Smooth muscle cell (in vitro differentiated cells): Measurements from ENCODE around the gene CYP24A1. TPM values are rescaled to one million over a fixed set of nuclear protein-coding genes. Genes with fewer than 3 reads are reported as not detected.

Source experiments
- DNase-seq: peaks from one replicate; lab custom pipeline; 2025; ENCODE audit not compliant: unreplicated experiment; lab: John Stamatoyannopoulos, UW
- H2AFZ ChIP-seq: fragments of 200-600 bp; sonication (generic); 2 replicates; pipeline ENCODE4 v1.6.0; 2016; ENCODE audit warnings: antibody characterized with exemption, low read depth, mild to moderate bottlenecking
- H3F3A ChIP-seq: fragments of 200-600 bp; sonication (generic); 2 replicates; pipeline ENCODE4 v1.6.0; 2017; ENCODE audit warnings: antibody characterized with exemption, low read depth
- H3K27ac ChIP-seq: fragments of 200-600 bp; sonication (generic); 2 replicates; pipeline ENCODE4 v1.5.1; 2016; ENCODE audit warnings: low read depth, mild to moderate bottlenecking
- H3K27me3 ChIP-seq: fragments of 200-600 bp; sonication (generic); 2 replicates; pipeline ENCODE4 v1.6.1; 2016; ENCODE audit warnings: low read depth, mild to moderate bottlenecking
- H3K36me3 ChIP-seq: fragments of 200-600 bp; sonication (generic); 2 replicates; pipeline ENCODE4 v1.5.1; 2016; ENCODE audit warnings: low read depth
- H3K4me1 ChIP-seq: fragments of 200-600 bp; sonication (generic); 2 replicates; pipeline ENCODE4 v1.5.1; 2016; ENCODE audit warnings: low read depth
- H3K4me2 ChIP-seq: fragments of 200-600 bp; sonication (generic); 2 replicates; pipeline ENCODE4 v1.6.0; 2016; ENCODE audit warnings: mild to moderate bottlenecking
- H3K4me3 ChIP-seq: fragments of 200-600 bp; sonication (generic); 2 replicates; pipeline ENCODE4 v1.5.1; 2016; ENCODE audit warnings: mild to moderate bottlenecking
- H3K79me2 ChIP-seq: fragments of 200-600 bp; sonication (generic); 2 replicates; pipeline ENCODE4 v1.6.0; 2016; ENCODE audit warnings: low read depth, mild to moderate bottlenecking
- H3K9ac ChIP-seq: fragments of 200-600 bp; sonication (generic); 2 replicates; pipeline ENCODE4 v1.6.0; 2016; ENCODE audit warnings: low read depth
- H3K9me3 ChIP-seq: fragments of 200-600 bp; sonication (generic); replicated peaks from 2 replicates; pipeline ENCODE4 v1.5.1; 2016; ENCODE audit warnings: low read depth
- H4K20me1 ChIP-seq: fragments of 200-600 bp; sonication (generic); 2 replicates; pipeline ENCODE4 v1.6.0; 2016; ENCODE audit warnings: low read depth
- CTCF ChIP-seq: fragments of 200-600 bp; sonication (generic); IDR thresholded peaks from 2 replicates; pipeline ENCODE4 v1.5.1; 2017; ENCODE audit warnings: borderline replicate concordance, mild to moderate bottlenecking, antibody characterized with exemption; ENCODE audit not compliant: insufficient read depth, poor library complexity, severe bottlenecking
- WGBS: methylation state at CpG from one replicate; pipeline ENCODE4 v1.1.7; 2016; ENCODE audit warnings: low lambda C conversion rate; 5-methylcytosine and 5-hydroxymethylcytosine counted together
- polyA plus RNA-seq: library from polyadenylated mRNA; unstranded; fragments of >200 nt; fragmentation: Nextera tagmentation; extraction: Ambion mirVana; gene quantifications from 2 replicates; pipeline ENCODE4 v1.2.1, GENCODE V29; 2016
- total RNA-seq: library from RNA; depleted of rRNA; stranded (reverse); fragments of >200 nt; gene quantifications from 2 replicates; pipeline ENCODE4 v1.2.3, GENCODE V29; 2014

Gene CYP24A1
- total and polyA plus RNA-seq, 2 experiments from 2014 or later, result 0.70 to 18.0 TPM

DNA sequence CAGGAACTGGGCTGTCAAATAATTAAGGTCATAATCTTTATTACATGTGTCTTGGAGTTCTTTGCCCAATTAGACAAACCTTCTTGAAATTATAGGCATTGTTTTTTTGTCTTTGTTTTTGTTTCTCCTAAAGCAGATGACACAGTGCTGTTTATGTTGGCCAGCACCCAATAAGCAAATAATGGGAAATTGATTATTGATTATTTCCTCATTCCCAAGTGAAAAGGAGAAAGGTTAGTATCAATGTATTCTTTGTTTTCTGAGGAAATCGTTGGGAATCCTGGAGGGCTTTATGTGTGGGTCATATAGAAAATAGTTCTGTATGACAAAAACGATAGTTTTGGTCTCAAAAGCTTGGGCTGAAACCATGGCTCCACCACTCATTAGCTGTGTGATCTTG is 4.5 kb upstream of the CYP24A1 start:
- no peak overlapping the region for H3K4me3 ChIP-seq
- H3K27me3 ChIP-seq, result peaks cover 24% of the 10 kb centered on the region
- no peak overlapping the region for H3K27ac ChIP-seq
- 91% methylated on average over 2 of the region's 2 CpGs for WGBS
- no peak overlapping the region for H2AFZ ChIP-seq
- no peak for TF ChIP-seq CTCF
- H3K9ac ChIP-seq, result no peak overlapping the region
- no peak for DNase-seq
- H3K79me2 ChIP-seq, result no peaks in the 10 kb centered on the region
- H3K4me2 ChIP-seq, result no peak overlapping the region
- no peaks in the 10 kb centered on the region for H4K20me1 ChIP-seq
- peaks cover 4% of the 10 kb centered on the region for H3F3A ChIP-seq
- H3K9me3 ChIP-seq, result no peaks in the 10 kb centered on the region
- no peaks in the 10 kb centered on the region for H3K36me3 ChIP-seq
- peaks cover 19% of the 10 kb centered on the region for H3K4me1 ChIP-seq

- WGBS, result 89% methylated on average over 6 of the region's 6 CpGs
- H2AFZ ChIP-seq, result no peak overlapping the region
- no peaks in the 10 kb centered on the region for H3K36me3 ChIP-seq
- no peak for TF ChIP-seq CTCF
- H3K27ac ChIP-seq, result no peak overlapping the region
- H3F3A ChIP-seq, result peaks cover 4% of the 10 kb centered on the region
- H4K20me1 ChIP-seq, result no peaks in the 10 kb centered on the region
- H3K27me3 ChIP-seq, result peaks cover 32% of the 10 kb centered on the region
- no peak overlapping the region for H3K4me2 ChIP-seq
- no peak overlapping the region for H3K4me3 ChIP-seq
- H3K9ac ChIP-seq, result no peak overlapping the region
- H3K9me3 ChIP-seq, result no peaks in the 10 kb centered on the region
- H3K79me2 ChIP-seq, result no peaks in the 10 kb centered on the region
- peaks cover 25% of the 10 kb centered on the region for H3K4me1 ChIP-seq
- DNase-seq, result no peak
These were observed 3.6 kb upstream of the CYP24A1 start for GRCh38 chr20:54177378-54177777.

DNA sequence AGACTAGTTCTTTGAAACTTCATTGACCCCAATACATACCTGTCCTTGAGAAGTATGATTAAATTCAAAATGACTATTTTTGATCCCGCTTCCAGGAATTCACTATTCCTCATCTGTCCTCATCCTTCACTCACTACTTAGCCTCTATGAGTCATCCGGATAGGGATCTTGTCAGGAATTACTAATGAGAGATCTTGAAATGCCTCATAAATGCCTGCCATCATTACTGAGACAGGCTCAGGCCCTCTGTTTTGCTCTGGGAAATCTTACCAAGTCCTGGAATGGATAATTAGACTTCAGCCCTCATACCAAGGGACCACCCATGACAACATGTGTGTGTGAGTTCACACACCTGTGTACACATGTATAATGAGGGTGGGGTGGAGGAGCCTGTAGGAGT is 2.8 kb upstream of the CYP24A1 start:
- no peaks in the 10 kb centered on the region for H4K20me1 ChIP-seq
- peaks cover 25% of the 10 kb centered on the region for H3K4me1 ChIP-seq
- no peaks in the 10 kb centered on the region for H3K9me3 ChIP-seq
- no peak overlapping the region for H3K9ac ChIP-seq
- no peak overlapping the region for H3K4me2 ChIP-seq
- no peaks in the 10 kb centered on the region for H3K36me3 ChIP-seq
- no peaks in the 10 kb centered on the region for H3K79me2 ChIP-seq
- no peak for DNase-seq
- H3F3A ChIP-seq, result peaks cover 4% of the 10 kb centered on the region
- H3K4me3 ChIP-seq, result no peak overlapping the region
- H3K27ac ChIP-seq, result peak overlapping the region; percentile 15
- TF ChIP-seq CTCF, result no peak
- peaks cover 40% of the 10 kb centered on the region for H3K27me3 ChIP-seq
- no peak overlapping the region for H2AFZ ChIP-seq
- WGBS, result 38% methylated on average over 2 of the region's 2 CpGs

DNA sequence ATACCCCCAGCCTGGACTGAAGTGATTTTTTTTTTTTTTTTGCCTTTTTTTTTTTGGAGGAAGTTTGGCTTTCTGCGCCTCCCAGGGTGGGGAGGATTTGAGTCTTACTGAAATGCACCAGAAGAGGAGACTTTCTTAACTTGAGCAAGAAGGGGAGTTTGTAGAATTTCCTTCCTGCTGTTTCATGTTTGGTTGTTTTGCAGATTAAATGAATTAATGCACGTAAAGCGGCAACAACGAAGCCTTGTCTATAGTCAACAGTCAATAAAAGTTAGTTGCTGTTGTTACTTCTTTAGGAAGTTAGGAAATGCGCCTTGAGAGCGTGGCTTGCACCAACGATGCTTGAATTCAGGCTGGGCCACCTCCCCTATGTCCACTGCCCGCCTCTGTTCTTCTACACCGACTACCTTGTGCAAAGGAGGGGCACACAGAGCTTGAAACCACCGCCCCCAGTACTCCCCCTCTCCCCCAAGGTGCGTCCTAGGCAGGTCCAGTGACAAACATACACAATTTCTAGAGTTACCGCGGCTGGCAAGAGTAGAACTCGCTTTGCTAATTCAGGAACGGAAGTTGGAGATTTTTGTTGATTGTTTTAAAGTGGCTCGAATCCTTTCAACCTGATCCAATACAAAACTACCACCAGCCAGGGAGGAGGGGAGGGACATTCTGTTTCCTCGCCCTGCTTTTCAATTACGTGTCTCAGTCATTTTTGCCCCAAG is 830 bp upstream of the CYP24A1 start:
- Histone ChIP-seq H3K79me2 (no peaks in the 10 kb centered on the region), H3K4me2 (peak overlapping the region; percentile 95), H3K27ac (no peak overlapping the region), H2AFZ (peak overlapping the region; percentile 82), H3K36me3 (no peaks in the 10 kb centered on the region), H3K4me1 (peaks cover 25% of the 10 kb centered on the region), H3K4me3 (peak overlapping the region; percentile 48), H3K27me3 (peaks cover 49% of the 10 kb centered on the region), H3K9me3 (no peaks in the 10 kb centered on the region), H3K9ac (no peak overlapping the region), H4K20me1 (no peaks in the 10 kb centered on the region), H3F3A (peaks cover 4% of the 10 kb centered on the region)
- no peak for DNase-seq
- 10% methylated on average over 18 of the region's 18 CpGs for WGBS
- no peak for TF ChIP-seq CTCF
